Endothelial cell of umbilical vein (primary cell): Measurements from ENCODE around the gene ATP9B. TPM values are rescaled to one million over a fixed set of nuclear protein-coding genes. Genes with fewer than 3 reads are reported as not detected.

Experiments
- BruUV-seq: library from RNA; stranded (reverse); fragments of 400-500 nt; replicated peaks from 2 replicates; lab custom pipeline; 2021; lab: Mats Ljungman, UMichigan
- CTCF ChIA-PET: fragments of 300-600, 350-600 bp; sonication (Branson Sonifier 250); formaldehyde crosslinking; loops from one replicate; lab custom pipeline; 2021; ENCODE audit warnings: antibody characterized with exemption, inconsistent platforms; lab: Charles Lee
- POLR2A ChIA-PET: fragments of 300-600, 350-600 bp; sonication (Branson Sonifier 250); formaldehyde crosslinking; loops from one replicate; lab custom pipeline; 2021; ENCODE audit warnings: antibody characterized with exemption, inconsistent platforms; lab: Charles Lee
- DNase-seq: peaks from one replicate; pipeline ENCODE4 v3.0.0-alpha.2; 2011; ENCODE audit warnings: low read depth, low spot score
- FAIRE-seq: peaks from 2 replicates; lab custom pipeline; 2011; peaks lifted over from hg19 to GRCh38; lab: Jason Lieb, UNC
- H2AFZ ChIP-seq: 2 replicates; pipeline ENCODE4 v1.6.0; 2012; ENCODE audit warnings: low read depth, low read length, control low read depth, inconsistent platforms
- H3K27ac ChIP-seq: 2 replicates; pipeline ENCODE4 v1.5.1; 2011; ENCODE audit warnings: low read depth, mild to moderate bottlenecking, control low read depth, low read length, moderate library complexity; ENCODE audit not compliant: insufficient read depth
- H3K27me3 ChIP-seq, 2 experiments: 2 replicates each; pipeline versions ENCODE4 v1.6.0 to v1.6.1; 2011; ENCODE audit warnings: low read length in 2 of 2, mixed read lengths in 1 of 2; ENCODE audit not compliant: control insufficient read depth in 2 of 2, insufficient read depth in 2 of 2
- H3K36me3 ChIP-seq, 2 experiments: 2 replicates in 1 of 2; 3 replicates in 1 of 2; pipeline ENCODE4 v1.5.1; 2011; ENCODE audit warnings: low read length in 2 of 2, mild to moderate bottlenecking in 1 of 2, moderate library complexity in 1 of 2; ENCODE audit not compliant: control insufficient read depth in 2 of 2, insufficient read depth in 2 of 2; ENCODE audit errors: extremely low read depth in 1 of 2
- H3K4me1 ChIP-seq: 3 replicates; pipeline ENCODE4 v1.5.1; 2011; ENCODE audit warnings: mild to moderate bottlenecking, low read length; ENCODE audit not compliant: control insufficient read depth, insufficient read depth; ENCODE audit errors: extremely low read depth
- H3K4me2 ChIP-seq: 2 replicates; pipeline ENCODE4 v1.6.1; 2011; ENCODE audit warnings: low read length, control low read depth, mixed read lengths; ENCODE audit not compliant: insufficient read depth
- H3K4me3 ChIP-seq, 3 experiments: fragments of 200-600 bp in 1 of 3; sonication (generic), shearing (Covaris generic) in 1 of 3; replicated peaks in 1 of 3; 2 replicates each; pipeline ENCODE4 v1.5.1; 2011 to 2016; ENCODE audit warnings: control low read depth in 3 of 3, low read length in 3 of 3, mild to moderate bottlenecking in 2 of 3, inconsistent platforms in 1 of 3, low read depth in 1 of 3, moderate library complexity in 1 of 3; ENCODE audit not compliant: insufficient read depth in 1 of 3
- H3K79me2 ChIP-seq: 2 replicates; pipeline ENCODE4 v1.6.0; 2012; ENCODE audit warnings: low read length, inconsistent platforms; ENCODE audit not compliant: control insufficient read depth, insufficient read depth
- H3K9ac ChIP-seq: replicated peaks from 2 replicates; pipeline ENCODE3; 2011; ENCODE audit warnings: low read length, control low read depth; ENCODE audit not compliant: insufficient read depth; ENCODE audit errors: extremely low read depth
- H3K9me1 ChIP-seq: replicated peaks from 3 replicates; pipeline ENCODE4 v1.6.0; 2011; ENCODE audit warnings: mild to moderate bottlenecking, low read length; ENCODE audit not compliant: control insufficient read depth, insufficient read depth; ENCODE audit errors: extremely low read depth
- H3K9me3 ChIP-seq: replicated peaks from 2 replicates; pipeline ENCODE4 v1.5.1; 2012; ENCODE audit warnings: low read length, inconsistent platforms; ENCODE audit not compliant: control insufficient read depth, insufficient read depth
- H4K20me1 ChIP-seq: replicated peaks from 2 replicates; pipeline ENCODE3; 2011; ENCODE audit warnings: mild to moderate bottlenecking, low read length; ENCODE audit not compliant: control insufficient read depth, insufficient read depth; ENCODE audit errors: extremely low read depth
- POLR2A ChIP-seq: IDR thresholded peaks from 2 replicates; pipeline ENCODE4 v1.6.1; 2012; ENCODE audit warnings: low read depth, mild to moderate bottlenecking, control low read depth, low read length
- POLR2AphosphoS5 ChIP-seq: IDR thresholded peaks from 2 replicates; pipeline ENCODE4 v1.6.1; 2012; ENCODE audit warnings: low read depth, mild to moderate bottlenecking, control low read depth, low read length, moderate library complexity; ENCODE audit not compliant: insufficient read depth
- dilution Hi-C: fragments of 300-500 bp; cut with MboI; formaldehyde crosslinking; loops from one replicate; pipeline ENCODE4 v1.15.0; 2019; ENCODE audit warnings: low sequenced_read_pairs; ENCODE audit not compliant: extremely low pct_ligation_motif_present
- intact Hi-C: fragments of 100-400 bp; cut with micrococcal nuclease; formaldehyde crosslinking; loops from one replicate; pipeline ENCODE4 v1.10.0; 2022
- polyA plus RNA-seq, 4 experiments: library from polyadenylated mRNA; depleted of rRNA in 3 of 4; stranded (reverse) in 3 of 4; unstranded in 1 of 4; fragments of >200 nt; gene quantifications; 2 replicates each; pipeline versions ENCODE4 v1.2.1 to v1.2.3, GENCODE V29; 2011 to 2012; ENCODE audit warnings: missing spikeins in 1 of 4
- total RNA-seq: library from RNA; stranded (reverse); gene quantifications from 2 replicates; pipeline ENCODE4 v1.2.3, GENCODE V29; 2021
- TF ChIP-seq, protein P1 (sequence below), 2 donors: IDR thresholded peaks; 1 replicate in 1 of 2; 2 replicates in 1 of 2; pipeline ENCODE4 v1.5.1; 2011; ENCODE audit warnings: low read length in 2 of 2, mild to moderate bottlenecking in 2 of 2, moderate library complexity in 2 of 2, control low read depth in 1 of 2, inconsistent platforms in 1 of 2, low read depth in 1 of 2; ENCODE audit not compliant: insufficient read depth in 1 of 2; ENCODE audit errors: extremely low read depth in 1 of 2

The ATP9B gene
- total and polyA plus RNA-seq, 2 donors (not counting 3 experiments of a cell fraction or from before 2014, with no cell fraction given), result 14.6 to 18.2 TPM

DNA sequence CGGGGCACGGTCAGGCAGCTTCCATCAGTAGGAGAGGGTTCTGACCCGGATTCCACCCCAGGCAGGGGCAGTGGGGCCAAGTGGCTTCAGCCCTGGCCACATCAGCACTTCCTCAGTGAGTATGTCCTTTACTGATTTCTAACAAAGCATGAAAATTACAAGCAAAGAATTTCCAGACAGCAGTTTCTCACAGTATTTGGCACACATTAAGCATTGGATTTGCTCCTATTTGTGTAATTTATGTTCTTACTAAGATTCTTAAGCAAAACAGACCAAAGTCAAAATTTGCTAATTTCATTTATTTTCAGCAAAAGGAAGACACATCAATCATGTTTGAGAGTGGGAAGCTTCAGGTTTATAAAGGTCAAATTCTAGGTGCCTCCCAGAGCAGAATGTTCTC, 253.2 kb downstream of the ATP9B start:
- Histone ChIP-seq H3K9ac (no peak overlapping the region), H3K9me3 (no peaks in the 10 kb centered on the region), H3K36me3 (no peaks in the 10 kb centered on the region), H3K79me2 (no peaks in the 10 kb centered on the region), H4K20me1 (no peaks in the 10 kb centered on the region), H3K27ac (no peak overlapping the region), H3K4me2 (no peak overlapping the region), H2AFZ (no peak overlapping the region), H3K4me1 (no peaks in the 10 kb centered on the region), H3K9me1 (no peaks in the 10 kb centered on the region), H3K4me3 (no peak overlapping the region), H3K27me3 (no peaks in the 10 kb centered on the region)
- dilution Hi-C loops (no loop called here), intact Hi-C loops (no loop called here)
- no peak for TF ChIP-seq POLR2AphosphoS5
- no TSS peak for BruUV-seq
- ChIA-PET POLR2A (no interaction called here), CTCF (no interaction called here)
- DNase-seq (no peak), FAIRE-seq (no peak)

DNA sequence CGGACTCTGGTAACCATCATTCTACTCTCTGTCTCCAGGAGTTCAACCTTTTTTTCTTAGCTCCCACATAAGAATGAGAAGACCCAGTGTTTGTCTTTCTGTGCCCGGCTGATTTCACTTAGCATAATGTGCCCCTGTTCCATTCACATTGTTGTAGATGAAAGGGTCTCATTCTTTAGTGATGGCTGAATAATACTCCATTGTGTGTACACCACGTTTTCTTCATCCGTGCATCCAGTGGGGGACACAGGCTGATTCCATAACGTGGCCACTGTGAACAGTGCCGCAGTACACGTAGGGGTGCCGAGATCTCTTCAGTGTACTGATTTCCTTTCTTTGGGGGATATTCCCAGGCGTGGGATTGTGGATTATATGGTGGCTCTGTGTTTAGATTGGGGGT, 254.3 kb downstream of the ATP9B start:
- no peaks in the 10 kb centered on the region for H3K9me1 ChIP-seq
- H3K4me1 ChIP-seq, result no peaks in the 10 kb centered on the region
- H3K79me2 ChIP-seq, result no peaks in the 10 kb centered on the region
- TF ChIP-seq, protein P1, sequence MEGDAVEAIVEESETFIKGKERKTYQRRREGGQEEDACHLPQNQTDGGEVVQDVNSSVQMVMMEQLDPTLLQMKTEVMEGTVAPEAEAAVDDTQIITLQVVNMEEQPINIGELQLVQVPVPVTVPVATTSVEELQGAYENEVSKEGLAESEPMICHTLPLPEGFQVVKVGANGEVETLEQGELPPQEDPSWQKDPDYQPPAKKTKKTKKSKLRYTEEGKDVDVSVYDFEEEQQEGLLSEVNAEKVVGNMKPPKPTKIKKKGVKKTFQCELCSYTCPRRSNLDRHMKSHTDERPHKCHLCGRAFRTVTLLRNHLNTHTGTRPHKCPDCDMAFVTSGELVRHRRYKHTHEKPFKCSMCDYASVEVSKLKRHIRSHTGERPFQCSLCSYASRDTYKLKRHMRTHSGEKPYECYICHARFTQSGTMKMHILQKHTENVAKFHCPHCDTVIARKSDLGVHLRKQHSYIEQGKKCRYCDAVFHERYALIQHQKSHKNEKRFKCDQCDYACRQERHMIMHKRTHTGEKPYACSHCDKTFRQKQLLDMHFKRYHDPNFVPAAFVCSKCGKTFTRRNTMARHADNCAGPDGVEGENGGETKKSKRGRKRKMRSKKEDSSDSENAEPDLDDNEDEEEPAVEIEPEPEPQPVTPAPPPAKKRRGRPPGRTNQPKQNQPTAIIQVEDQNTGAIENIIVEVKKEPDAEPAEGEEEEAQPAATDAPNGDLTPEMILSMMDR (IDR thresholded peaks at IDR 0.05; ENCODE audit: extremely low read depth in 1 of 2, insufficient read depth in 1 of 2, low read depth in 1 of 2, low read length in 2 of 2), result no peak
- TF ChIP-seq POLR2A, result no peak
- H3K4me2 ChIP-seq, result no peak overlapping the region
- H3K4me3 ChIP-seq, result no peak overlapping the region
- no TSS peak for BruUV-seq
- intact Hi-C loops, result no loop called here
- POLR2A ChIA-PET, result no interaction called here
- CTCF ChIA-PET, result no interaction called here
- H3K9ac ChIP-seq, result no peak overlapping the region
- FAIRE-seq (no peak), DNase-seq (no peak)
- H3K9me3 ChIP-seq, result no peaks in the 10 kb centered on the region
- no peaks in the 10 kb centered on the region for H3K27me3 ChIP-seq
- no peaks in the 10 kb centered on the region for H3K36me3 ChIP-seq
- no peak overlapping the region for H2AFZ ChIP-seq
- no peak overlapping the region for H3K27ac ChIP-seq
- dilution Hi-C loops, result no loop called here
- no peaks in the 10 kb centered on the region for H4K20me1 ChIP-seq
